K562 treated with DMSO at 1 percent for 4 hours (cell line): Measurements from ENCODE around the gene OR10G3. TPM values are rescaled to one million over a fixed set of nuclear protein-coding genes. Genes with fewer than 3 reads are reported as not detected.

Experiments
- total RNA-seq: library from RNA; unstranded; fragments of 300-600 nt; gene quantifications from 2 replicates; pipeline ENCODE4 v1.2.3, GENCODE V29; 2022; ENCODE audit not compliant: insufficient read depth

The OR10G3 gene, protein sequence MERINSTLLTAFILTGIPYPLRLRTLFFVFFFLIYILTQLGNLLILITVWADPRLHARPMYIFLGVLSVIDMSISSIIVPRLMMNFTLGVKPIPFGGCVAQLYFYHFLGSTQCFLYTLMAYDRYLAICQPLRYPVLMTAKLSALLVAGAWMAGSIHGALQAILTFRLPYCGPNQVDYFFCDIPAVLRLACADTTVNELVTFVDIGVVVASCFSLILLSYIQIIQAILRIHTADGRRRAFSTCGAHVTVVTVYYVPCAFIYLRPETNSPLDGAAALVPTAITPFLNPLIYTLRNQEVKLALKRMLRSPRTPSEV
- total RNA-seq, result not detected in 2 replicates

GRCh38 chr14:21579976-21580375, at the start of gene OR10G3:
OR10G3 (minus strand) TSS chr14:21580076; CDS start chr14:21570744, 9,332 bp downstream.

DNA sequence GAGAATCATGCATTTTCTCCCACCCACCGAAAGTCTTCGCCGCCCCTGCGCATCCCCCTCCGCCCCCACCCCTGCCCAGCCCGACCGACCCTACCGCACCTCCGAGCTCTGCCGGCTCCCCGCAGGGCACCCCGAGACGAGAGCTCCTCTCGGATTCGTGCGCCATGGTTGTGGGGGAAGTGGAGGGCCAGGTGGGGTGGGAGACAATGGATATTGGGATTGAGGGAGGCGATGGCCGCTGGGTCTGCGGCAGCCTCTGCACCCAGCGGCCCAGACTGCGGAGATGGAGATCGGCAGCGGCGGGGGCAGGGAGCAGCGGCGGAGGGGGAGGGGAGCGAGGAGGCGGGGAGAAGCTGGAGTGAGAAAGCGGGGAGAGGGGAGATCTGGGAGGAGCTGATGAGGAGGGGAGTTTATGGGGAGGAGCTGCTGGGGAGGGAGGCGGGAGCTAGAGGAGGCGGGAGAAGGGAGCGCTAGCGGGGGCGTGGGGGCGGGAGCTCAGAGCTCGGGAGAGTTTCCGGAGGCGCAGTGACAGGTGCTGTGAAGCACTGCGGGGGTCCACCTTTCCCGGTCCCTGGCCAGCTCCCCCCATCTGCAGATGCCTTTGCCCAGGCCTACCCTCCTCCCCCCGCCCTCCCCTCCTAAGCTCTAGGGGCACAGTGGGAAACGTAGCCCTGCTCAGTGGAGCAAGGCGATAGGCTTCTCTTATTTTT, 53.8 kb downstream of the OR10G3 start, which contains the start of gene SALL2:
TSS of gene SALL2 (minus strand) at position 385 of the 710 bp plus-strand sequence. CDS start at position 166, 219 bp downstream.

Other genes starting within 250 kb of the OR10G3 start
- 38.7 and 39.3 TPM in 2 replicates for gene SUPT16H, start 196.1 kb downstream of the OR10G3 start, total RNA-seq
- 24.7 and 28.0 TPM in 2 replicates for gene CHD8, start 124.0 kb downstream of the OR10G3 start, total RNA-seq
- gene RAB2B, start 103.1 kb downstream of the OR10G3 start, total RNA-seq, result 9.7 and 13.2 TPM in 2 replicates
- gene TOX4, start 102.9 kb downstream of the OR10G3 start, total RNA-seq, result 18.6 and 19.6 TPM in 2 replicates
- gene METTL3, start 68.7 kb downstream of the OR10G3 start, total RNA-seq, result 38.4 and 46.2 TPM in 2 replicates
- 7.7 and 15.4 TPM in 2 replicates for gene SALL2, start 53.7 kb downstream of the OR10G3 start, total RNA-seq
- not detected in 2 replicates for gene OR10G2, start 54.9 kb upstream of the OR10G3 start, total RNA-seq
- not detected in 2 replicates for gene OR4E2, start 73.8 kb upstream of the OR10G3 start, total RNA-seq
- gene OR4E1, start 93.7 kb upstream of the OR10G3 start, total RNA-seq, result not detected in 2 replicates